Spleen (tissue), 7 donors: ENCODE results near the gene SETD7.

ENCODE experiments used
- POLR2A ChIP-seq, 3 donors: fragments of 450-650 bp; IDR thresholded peaks; one replicate each; pipeline ENCODE4 v1.5.1; 2017; ENCODE audit warnings: antibody characterized with exemption in 3 of 3, mild to moderate bottlenecking in 1 of 3
- POLR2AphosphoS5 ChIP-seq, 3 donors: sonication (generic); formaldehyde crosslinking; IDR thresholded peaks; one replicate each; pipeline ENCODE4 v1.5.1; 2017; ENCODE audit warnings: antibody characterized with exemption in 3 of 3
- TF ChIP-seq, protein P1 (sequence below), 11 experiments: fragments of 200-600 bp in 7 of 11; fragments of 450-650 bp in 4 of 11; sonication (generic) in 4 of 11; IDR thresholded peaks in 8 of 11; conservative IDR thresholded peaks in 3 of 11; 1 replicate in 7 of 11; 2 replicates in 4 of 11; pipeline versions ENCODE4 v1.4.0 to v1.8.0; 2016 to 2021; ENCODE audit warnings: antibody characterized with exemption in 11 of 11, inconsistent platforms in 4 of 11, mild to moderate bottlenecking in 1 of 11
- donor health status: DM: no; HTN: no; CAD: no; lungs with moderate emphysema.
- donor health status: DM: no; HTN: no; CAD: no.
- donor health status: DM: no; HTN: no; CAD: no.

DNA sequence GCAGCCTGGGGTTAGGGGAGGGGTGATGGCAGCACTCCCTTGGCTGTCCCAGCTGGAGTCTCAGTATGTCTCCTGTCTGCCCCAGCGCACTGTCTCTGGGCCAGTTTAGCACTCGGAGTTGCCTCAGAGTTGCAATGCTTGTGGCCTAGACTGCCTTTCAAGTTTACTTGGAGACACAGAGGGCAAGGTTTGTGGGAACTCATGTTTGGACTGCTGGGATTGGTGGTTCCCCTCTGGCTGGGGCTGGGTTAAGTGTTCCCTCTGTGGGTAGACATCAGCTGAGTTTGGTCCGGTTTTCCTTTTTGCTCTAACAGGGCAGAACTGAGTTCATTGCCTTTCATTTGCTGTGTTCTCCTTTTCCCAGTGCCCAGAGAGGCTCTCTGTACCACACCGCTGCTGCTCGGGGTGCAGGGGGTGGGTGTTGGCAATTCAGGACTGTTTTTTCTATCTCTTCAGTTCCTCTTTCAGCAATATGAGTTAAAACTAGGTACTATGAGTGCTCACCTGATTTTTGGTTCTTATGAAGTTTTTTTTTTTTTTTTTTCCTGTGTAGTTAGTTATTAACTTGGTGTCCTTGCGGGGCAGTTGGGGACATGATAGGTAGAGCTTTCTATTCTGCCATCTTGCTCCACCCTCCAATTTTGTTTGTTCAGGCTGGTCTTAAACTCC, 84.9 kb downstream of the SETD7 start:
- TF ChIP-seq, protein P1, sequence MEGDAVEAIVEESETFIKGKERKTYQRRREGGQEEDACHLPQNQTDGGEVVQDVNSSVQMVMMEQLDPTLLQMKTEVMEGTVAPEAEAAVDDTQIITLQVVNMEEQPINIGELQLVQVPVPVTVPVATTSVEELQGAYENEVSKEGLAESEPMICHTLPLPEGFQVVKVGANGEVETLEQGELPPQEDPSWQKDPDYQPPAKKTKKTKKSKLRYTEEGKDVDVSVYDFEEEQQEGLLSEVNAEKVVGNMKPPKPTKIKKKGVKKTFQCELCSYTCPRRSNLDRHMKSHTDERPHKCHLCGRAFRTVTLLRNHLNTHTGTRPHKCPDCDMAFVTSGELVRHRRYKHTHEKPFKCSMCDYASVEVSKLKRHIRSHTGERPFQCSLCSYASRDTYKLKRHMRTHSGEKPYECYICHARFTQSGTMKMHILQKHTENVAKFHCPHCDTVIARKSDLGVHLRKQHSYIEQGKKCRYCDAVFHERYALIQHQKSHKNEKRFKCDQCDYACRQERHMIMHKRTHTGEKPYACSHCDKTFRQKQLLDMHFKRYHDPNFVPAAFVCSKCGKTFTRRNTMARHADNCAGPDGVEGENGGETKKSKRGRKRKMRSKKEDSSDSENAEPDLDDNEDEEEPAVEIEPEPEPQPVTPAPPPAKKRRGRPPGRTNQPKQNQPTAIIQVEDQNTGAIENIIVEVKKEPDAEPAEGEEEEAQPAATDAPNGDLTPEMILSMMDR (IDR thresholded peaks at IDR 0.05 in 8 of 11, conservative IDR thresholded peaks at IDR 0.05 in 3 of 11): no peak
- TF ChIP-seq POLR2A (IDR thresholded peaks at IDR 0.05): no peak
- TF ChIP-seq POLR2AphosphoS5 (IDR thresholded peaks at IDR 0.05): no peak
